Activated CD8-positive, alpha-beta memory T cell treated with anti-CD3 and anti-CD28 coated beads, Interleukin-2, amount 50 U/mL, for 4 hours (primary cell): ENCODE results near the gene SLX9.
A peak's percentile ranks its signal among the peaks of the same experiment; 100 is the strongest.

Source experiments
- DNase-seq: peaks from one replicate; pipeline ENCODE4 v3.0.0-alpha.2; 2020

Gene SLX9

GRCh38 chr21:44980562-44981489, 41.0 kb downstream of the SLX9 start:
- no peak for DNase-seq

DNA sequence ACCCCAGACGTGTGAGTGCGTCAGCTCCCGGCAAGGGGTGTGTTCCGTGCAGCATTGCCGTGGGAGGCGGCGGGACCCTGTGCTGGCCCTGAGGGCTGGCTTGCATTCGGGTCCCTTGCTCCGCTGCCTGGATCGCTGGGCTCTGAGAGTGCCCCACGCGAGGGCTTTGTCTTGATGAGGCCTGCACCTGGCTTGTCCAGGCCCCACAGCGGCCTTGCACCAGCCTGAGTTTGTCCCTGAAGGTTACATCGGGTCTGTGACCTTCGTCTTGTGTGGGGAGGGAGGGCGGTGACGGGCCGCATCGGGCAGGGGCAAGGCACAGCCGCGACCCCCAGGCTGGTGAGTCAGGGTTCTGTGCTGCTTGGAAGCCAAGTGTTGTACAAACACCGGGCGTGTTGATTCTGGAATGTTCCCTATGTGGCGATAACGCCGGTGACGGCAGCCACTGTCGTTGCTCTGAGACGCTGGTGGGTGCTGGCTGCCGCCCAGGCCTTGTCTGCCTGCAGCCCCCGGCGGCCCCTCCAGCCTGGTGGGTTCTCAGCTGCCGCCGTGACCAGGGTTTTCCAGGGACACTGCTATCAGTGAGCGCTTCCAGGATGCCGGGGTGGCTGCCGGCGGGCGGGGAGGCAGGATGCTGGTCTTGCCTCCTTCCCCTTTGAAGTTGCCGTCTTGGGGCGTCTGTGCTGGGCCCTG, 42.9 kb downstream of the SLX9 start:
- no peak for DNase-seq

DNA sequence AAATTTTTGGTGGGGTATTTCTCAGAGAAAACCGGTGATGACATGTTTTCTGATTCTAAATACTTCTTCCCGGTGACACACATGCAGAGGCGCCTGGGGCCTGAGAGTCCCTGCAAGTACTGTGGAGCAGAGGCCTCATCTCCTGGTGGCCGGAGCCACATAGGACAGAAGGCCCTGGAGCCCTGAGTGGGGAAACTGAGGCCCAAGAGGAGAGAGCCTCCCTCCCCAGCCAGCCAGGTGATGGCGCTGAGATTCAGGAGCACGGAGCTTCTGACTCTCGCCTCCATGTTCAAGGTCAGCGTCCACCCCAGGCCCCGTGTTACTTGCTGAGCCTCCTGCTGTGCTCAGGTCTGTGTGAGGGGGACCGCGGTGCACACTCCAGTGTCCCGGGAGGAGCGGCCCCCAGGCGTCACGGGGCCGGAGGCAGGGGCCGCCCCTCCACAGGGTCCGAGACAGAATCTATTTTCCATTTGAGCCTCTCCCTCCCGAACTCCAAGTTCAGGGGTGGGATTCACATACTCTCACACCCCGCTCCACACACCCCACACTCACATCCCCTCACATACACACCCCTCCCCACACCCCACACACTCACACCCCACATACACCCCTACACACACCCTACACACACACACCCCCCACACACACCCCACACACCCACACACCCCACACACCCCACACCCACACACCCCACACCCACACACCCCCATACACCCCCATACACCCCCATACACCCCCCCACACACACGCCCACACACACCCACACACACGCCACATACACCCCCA, 43.8 kb downstream of the SLX9 start:
- DNase-seq, result no peak

DNA sequence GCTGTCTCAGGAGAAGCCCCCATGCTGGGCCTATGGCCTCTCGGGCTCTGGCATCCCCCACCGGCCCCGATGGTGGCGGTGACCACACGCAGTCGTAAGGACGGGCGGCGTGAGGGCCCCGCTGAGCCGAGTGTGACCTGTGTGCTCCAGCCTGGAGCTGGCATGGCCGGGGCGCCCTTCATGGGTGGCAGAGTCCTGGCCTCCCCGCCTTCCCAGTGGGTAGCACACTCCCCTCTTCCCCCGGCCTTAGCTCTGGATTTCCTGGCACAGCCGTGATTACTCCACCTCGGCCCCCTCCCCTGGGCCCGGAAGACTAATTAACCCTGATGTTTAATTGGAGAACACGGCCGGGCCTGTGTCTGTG, 44.6 kb downstream of the SLX9 start:
- peak; percentile 14 for DNase-seq

DNA sequence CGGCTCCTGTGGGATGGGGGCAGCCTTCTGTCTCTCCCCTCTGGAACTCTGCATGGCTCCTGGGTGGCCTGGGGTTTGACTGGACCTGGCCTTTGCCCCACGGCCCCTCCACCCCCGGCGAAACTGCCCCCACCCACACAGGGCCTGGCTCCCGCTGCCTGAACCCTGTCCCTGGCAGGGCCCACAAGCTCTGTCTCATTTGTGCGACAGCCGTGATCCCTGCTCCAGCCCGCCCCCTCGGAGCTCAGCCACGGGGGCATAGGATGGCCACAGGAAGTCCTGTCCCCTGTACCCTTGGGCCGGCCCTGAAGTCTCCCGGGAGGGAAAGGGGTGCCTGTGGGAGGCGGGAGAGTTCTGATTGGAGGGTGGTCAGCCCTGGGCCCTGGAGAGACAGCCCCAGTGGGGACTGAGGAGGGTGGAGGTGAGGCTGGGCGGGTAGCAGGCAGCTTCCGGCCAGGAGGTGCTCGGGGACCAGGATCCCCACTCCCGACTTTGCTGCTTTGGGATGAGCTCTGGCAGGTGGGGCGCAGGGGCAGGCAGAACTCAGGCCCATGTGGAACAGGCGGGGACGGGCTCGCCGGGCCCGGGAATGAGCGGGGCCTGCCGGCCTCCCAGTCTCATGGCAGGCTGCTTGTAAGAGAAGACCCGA, 45.1 kb downstream of the SLX9 start:
- DNase-seq, result peak; percentile 14

- peak; percentile 14 for DNase-seq
These were observed 45.9 kb downstream of the SLX9 start for GRCh38 chr21:44985441-44986401.

DNA sequence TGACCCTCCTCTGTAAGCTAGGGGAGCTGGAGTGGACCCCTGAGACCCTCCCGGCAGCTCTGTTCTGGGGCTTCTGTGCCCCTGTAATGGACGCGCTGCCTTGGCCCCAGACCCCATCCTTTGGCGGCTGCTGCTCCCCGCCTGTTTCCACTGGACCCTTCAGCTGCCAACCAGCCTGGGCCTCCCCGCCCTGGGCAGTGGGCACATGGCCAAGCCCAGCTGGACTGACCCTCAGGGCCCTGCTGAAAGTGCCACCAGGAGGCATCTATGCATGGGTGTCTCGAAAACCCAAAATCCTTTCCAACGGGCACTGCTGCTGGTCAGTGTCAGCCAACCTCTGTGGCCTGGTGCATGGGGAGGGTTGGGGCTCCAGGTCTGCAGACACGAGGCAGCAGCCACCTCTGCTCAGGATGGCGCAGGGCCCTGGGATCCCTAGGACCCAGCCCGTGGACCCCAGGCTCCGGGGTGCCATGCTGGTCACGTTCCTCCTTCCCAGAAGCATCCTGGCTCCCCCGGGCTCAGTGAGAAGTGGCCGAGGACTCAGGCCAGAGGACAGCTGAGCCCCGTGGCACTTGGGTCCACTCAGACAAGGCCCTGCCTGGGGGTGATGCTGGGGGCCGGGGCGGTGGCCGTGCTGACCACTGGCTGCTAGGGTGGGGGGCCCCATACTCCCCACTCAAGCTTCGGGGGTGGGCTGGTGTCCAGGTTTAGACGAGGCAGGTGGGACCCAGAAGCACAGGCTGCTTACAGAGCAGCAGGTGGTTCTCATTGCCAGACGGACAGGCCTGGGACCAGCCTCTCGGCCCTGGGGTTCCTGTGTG, 46.9 kb downstream of the SLX9 start:
- peak; percentile 13 for DNase-seq

GRCh38 chr21:44987301-44987885, 47.6 kb downstream of the SLX9 start:
- peak; percentile 12 for DNase-seq

GRCh38 chr21:44987886-44988606, 48.2 kb downstream of the SLX9 start:
- DNase-seq, result peak; percentile 14

DNA sequence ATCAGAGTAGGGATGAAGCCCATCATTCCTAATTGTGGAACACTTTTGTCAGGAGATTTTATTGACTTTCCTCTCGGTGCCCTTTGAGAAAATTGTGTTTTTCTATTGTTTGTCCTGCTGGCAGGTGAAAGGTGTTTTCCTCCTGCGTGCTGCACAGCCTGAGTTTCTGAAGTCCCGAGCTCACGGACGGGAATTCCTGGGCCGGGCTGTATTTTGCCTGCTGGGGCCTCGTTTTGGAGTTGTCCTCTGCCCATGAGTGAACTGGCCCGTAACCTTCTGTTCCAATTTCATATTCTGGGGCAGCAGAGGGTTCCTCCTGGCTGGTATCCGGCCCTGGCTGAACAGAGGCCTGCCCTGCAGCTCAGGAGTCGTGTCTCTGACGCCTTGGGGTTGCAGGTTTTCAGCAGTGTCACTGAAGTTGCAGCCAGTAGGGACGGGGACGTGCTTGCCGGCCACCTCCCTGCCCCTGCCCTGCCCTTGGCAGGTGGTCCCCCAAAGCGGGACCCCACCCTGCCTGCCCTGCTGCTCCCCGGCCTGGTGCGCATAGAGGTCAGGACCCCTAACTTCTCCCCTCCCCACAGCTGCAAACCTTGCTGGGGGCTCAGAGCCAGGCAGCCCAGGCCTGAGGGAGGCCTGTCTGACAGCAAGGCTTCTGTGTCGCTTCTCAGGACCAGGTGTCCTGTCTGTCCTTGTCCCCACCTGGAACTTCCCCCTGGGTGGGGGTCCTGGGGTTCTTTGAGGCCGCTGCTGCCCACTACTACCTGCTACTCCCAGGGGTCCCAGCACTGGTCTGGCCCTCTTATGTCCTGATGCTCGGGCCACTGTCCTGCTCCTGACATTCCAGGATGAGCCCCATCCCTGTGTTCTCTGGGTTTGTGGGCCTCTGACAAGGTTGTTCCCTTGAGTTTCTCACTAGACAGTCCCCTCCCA, 49.0 kb downstream of the SLX9 start:
- DNase-seq, result no peak

- DNase-seq, result no peak
These were observed 49.7 kb downstream of the SLX9 start for GRCh38 chr21:44989537-44989886.

DNA sequence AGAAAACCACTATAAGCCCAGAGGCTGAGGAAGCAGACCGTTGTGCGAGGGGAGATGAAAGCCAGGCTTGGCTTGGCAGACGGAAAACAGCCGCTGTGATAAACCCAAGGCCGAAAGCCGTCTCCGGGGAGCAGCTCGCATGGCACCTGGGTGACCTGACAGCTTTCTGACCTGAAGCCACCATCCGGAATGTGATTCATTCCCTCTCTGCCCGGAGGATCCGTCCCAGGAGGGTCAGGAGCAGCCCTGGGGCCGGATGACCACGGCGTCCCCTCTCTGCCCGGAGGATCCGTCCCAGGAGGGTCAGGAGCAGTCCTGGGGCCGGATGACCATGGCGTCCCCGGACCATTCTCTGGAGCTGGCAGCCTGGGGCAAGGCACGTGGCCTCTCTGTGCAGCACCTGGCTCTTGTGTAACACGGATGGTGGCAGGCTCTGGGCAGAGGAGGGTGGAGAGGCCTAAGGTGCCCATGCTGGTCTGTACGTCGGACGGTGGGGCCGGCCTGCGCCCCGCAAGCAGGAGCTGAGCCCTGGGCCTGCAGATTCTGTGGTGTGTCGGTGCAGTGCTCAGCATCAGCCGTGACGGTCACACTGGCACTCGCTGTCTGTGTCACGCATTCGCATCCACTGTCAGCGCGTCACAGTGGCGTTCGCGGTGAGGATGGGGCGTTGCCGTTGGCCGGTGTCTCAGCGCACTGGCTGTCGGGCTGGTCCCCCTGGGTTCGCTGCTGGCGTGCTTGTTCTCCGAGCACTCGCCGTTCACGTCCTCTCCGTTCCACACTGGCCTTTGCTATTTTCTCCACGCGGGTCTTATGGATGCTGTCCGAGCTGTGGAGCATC, 50.3 kb downstream of the SLX9 start:
- DNase-seq, result no peak

- DNase-seq, result no peak
These were observed 51.1 kb downstream of the SLX9 start for GRCh38 chr21:44990921-44991320.

DNA sequence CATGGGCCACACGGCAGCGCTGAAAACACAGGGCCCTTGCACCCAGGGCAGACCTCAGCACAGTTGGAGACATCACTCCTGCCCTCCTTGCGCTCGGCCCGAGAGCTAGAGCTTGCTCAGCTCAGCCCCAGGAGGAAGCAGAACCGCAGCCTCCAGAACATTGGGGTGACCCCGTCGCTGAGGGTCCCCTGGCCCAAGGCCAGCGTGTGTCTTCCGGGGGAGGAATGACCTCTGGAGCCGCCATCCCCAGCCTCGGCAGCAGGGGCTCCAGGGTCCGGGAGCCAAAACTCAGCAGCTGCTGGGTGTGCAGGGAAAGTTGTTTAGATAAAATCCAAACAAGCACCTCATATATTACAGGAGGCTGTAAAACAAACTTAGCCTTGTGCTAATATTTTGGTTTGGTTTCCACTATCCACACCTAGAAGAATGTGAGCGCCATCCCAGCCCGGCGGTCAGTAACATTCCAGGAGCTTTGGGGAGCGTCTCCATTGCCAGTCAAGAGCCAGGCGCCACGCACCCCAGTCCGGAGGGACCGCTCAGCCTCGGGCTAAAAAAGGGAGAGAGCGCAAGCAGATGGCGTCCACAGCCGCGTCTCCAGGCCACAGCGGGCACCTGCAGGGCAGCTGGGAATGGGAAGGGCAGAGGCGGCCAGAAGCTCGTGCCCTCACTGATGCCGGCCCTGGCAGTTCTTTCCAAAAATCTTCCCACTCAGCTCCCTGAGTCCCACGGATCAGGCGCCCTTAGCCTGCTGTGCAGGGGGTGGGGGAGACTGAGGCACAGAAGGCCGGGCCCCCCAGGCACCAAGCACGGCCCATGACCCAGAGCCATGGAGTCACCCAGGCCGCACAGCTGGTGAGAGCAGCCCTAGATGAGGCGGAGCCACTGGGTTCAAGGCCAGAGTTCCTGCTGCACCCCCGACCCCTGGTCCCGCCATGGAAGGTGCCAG, 52.0 kb downstream of the SLX9 start:
- DNase-seq, result no peak

GRCh38 chr21:44992608-44993031, 52.8 kb downstream of the SLX9 start:
- DNase-seq, result no peak

- DNase-seq, result no peak
These were observed 53.7 kb downstream of the SLX9 start for GRCh38 chr21:44993321-44994046.
